Mucosa of rectum (tissue), 2 donors: ENCODE results near the gene RSRC1.
"Not testable (repeated sequence)": the region's sequence is repeated elsewhere in the genome, so short reads cannot be mapped to it uniquely, and the experiment has no call there.

ENCODE experiments used
- H3K27ac ChIP-seq, 2 donors: one replicate each; pipeline ENCODE4 v1.7.0; 2013; ENCODE audit warnings: inconsistent platforms in 2 of 2, low read depth in 2 of 2, low read length in 2 of 2
- H3K27me3 ChIP-seq, 2 donors: one replicate each; pipeline ENCODE4 v1.7.0; 2013; ENCODE audit warnings: low read length in 2 of 2; ENCODE audit not compliant: control insufficient read depth in 2 of 2, insufficient read depth in 2 of 2
- H3K36me3 ChIP-seq, 2 donors: one replicate each; pipeline ENCODE4 v1.7.0; 2013; ENCODE audit warnings: low read length in 2 of 2; ENCODE audit not compliant: control insufficient read depth in 2 of 2, insufficient read depth in 2 of 2
- H3K4me1 ChIP-seq, 2 donors: one replicate each; pipeline ENCODE4 v1.7.0; 2013; ENCODE audit warnings: low read length in 2 of 2, mild to moderate bottlenecking in 1 of 2; ENCODE audit not compliant: control insufficient read depth in 2 of 2, insufficient read depth in 2 of 2
- H3K4me3 ChIP-seq, 2 donors: one replicate each; pipeline ENCODE4 v1.7.0; 2013; ENCODE audit warnings: low read length in 2 of 2
- H3K9ac ChIP-seq, 2 donors: one replicate each; pipeline ENCODE4 v1.7.0; 2013; ENCODE audit warnings: low read length in 2 of 2, low read depth in 1 of 2, mild to moderate bottlenecking in 1 of 2
- H3K9me3 ChIP-seq, 2 donors: one replicate each; pipeline ENCODE4 v1.7.0; 2013; ENCODE audit warnings: low read length in 2 of 2; ENCODE audit not compliant: control insufficient read depth in 2 of 2
- donor health status: healthy.
- donor health status: Normal muscosa, but diverticular disease.

Gene RSRC1, protein sequence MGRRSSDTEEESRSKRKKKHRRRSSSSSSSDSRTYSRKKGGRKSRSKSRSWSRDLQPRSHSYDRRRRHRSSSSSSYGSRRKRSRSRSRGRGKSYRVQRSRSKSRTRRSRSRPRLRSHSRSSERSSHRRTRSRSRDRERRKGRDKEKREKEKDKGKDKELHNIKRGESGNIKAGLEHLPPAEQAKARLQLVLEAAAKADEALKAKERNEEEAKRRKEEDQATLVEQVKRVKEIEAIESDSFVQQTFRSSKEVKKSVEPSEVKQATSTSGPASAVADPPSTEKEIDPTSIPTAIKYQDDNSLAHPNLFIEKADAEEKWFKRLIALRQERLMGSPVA

GRCh38 chr3:158109804-158110657 lies at the start of gene RSRC1:
Gene RSRC1, plus strand, starts transcription at chr3:158110089. Its CDS starts 12,016 bp downstream, at chr3:158122105.
- H3K4me3 ChIP-seq, result peak within 1 kb of the TSS; percentile 92 to 94
- peaks cover 25 to 44% of the 10 kb centered on the region in 2 donors for H3K27me3 ChIP-seq
- no peaks in the 10 kb centered on the region for H3K36me3 ChIP-seq
- H3K9me3 ChIP-seq, result peaks cover 0 to 3% of the 10 kb centered on the region in 2 donors
- H3K9ac ChIP-seq, result peak within 1 kb of the TSS; percentile 64 to 76
- peak within 1 kb of the TSS; percentile 85 to 89 for H3K27ac ChIP-seq
- H3K4me1 ChIP-seq, result peaks cover 17 to 23% of the 10 kb centered on the region in 2 donors

DNA sequence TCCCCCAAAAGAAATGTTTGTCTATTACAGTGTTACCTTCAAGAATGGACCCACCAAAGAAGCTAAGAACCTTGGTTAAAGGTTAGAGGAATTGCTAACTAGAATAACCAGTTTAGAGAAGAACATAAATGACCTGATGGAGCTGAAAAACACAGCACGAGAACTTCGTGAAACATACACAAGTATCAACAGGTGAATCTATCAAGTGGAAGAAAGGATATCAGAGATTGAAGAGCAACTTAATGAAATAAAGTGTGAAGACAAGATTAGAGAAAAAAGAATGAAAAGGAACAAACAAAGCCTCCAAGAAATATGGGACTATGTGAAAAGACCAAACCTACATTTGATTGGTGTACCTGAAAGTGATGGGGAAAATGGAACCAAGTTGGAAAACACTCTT lies 44.3 kb upstream of the RSRC1 start:
- not testable (repeated sequence) for H3K4me3 ChIP-seq, H3K4me1 ChIP-seq, H3K27me3 ChIP-seq, H3K36me3 ChIP-seq, H3K27ac ChIP-seq, H3K9ac ChIP-seq, H3K9me3 ChIP-seq

DNA sequence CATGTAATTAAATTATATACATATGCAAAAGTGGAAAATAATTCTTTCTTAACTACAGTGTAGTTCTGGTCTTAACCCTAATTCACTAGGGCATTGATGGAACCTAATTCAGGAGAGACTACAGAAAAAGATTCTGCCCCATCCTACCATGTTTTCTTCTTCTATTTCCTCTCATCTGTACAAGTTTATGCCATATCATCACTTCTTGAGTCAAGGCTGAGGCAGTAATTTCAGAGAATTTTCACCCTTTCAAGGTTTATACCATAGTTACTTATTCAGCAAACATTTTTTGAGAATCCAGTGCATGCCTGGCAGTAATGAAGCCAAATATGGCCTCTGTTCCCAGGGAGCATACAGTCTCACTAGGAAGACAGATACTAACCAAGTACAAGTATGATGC lies 37.1 kb upstream of the RSRC1 start:
- H3K36me3 ChIP-seq, result no peaks in the 10 kb centered on the region
- peaks cover 0 to 3% of the 10 kb centered on the region in 2 donors for H3K27me3 ChIP-seq
- H3K4me3 ChIP-seq, result no peak overlapping the region
- no peak overlapping the region for H3K9ac ChIP-seq
- no peak overlapping the region for H3K27ac ChIP-seq
- H3K9me3 ChIP-seq, result no peaks in the 10 kb centered on the region
- no peaks in the 10 kb centered on the region for H3K4me1 ChIP-seq

GRCh38 chr3:158074591-158074990 lies 35.3 kb upstream of the RSRC1 start:
- H3K27me3 ChIP-seq, result peaks cover 0 to 3% of the 10 kb centered on the region in 2 donors
- no peak overlapping the region for H3K9ac ChIP-seq
- no peak overlapping the region for H3K4me3 ChIP-seq
- no peaks in the 10 kb centered on the region for H3K4me1 ChIP-seq
- no peaks in the 10 kb centered on the region for H3K9me3 ChIP-seq
- no peak overlapping the region for H3K27ac ChIP-seq
- H3K36me3 ChIP-seq, result no peaks in the 10 kb centered on the region

DNA sequence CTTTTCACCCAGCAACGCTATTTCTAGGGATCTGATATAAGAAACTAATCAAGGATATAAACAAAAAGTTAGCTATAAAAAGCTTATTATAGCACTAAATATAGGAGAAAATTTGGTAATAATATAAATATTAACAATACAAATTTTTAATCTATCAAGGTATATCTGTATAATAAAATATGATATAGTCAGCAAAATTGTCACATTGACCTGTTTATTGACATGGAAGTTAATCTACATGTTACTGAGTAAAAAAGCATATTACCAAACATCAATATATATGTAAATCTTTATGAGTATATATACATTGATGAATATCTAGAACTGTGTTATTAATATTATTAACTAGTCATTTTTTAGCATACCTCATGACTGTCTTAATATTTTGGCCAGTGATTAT lies 30.3 kb upstream of the RSRC1 start:
- no peaks in the 10 kb centered on the region for H3K27me3 ChIP-seq
- no peak overlapping the region for H3K4me3 ChIP-seq
- no peaks in the 10 kb centered on the region for H3K36me3 ChIP-seq
- H3K4me1 ChIP-seq, result no peaks in the 10 kb centered on the region
- no peak overlapping the region for H3K27ac ChIP-seq
- no peak overlapping the region for H3K9ac ChIP-seq
- no peaks in the 10 kb centered on the region for H3K9me3 ChIP-seq

DNA sequence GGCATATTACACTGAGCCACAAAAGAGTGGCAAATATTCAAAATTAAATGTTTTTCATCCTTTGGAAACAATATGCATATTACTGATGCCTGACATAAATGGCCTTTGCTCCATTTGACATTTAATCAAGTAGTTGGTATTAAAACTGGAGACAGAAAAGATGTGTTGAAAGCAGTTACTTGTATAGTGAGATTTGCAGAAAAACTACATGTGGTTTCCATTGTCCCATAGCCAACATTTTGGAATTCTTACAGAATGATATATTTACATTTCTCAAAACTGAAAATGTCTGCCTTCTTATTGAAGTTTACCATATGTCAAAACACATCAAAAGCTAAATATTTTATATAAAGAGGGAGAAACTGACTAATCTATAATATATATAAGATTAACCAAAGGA lies 25.2 kb upstream of the RSRC1 start:
- peaks cover 3 to 5% of the 10 kb centered on the region in 2 donors for H3K27me3 ChIP-seq
- peaks cover 0 to 2% of the 10 kb centered on the region in 2 donors for H3K4me1 ChIP-seq

GRCh38 chr3:158085358-158085757 lies 24.5 kb upstream of the RSRC1 start:
- no peak overlapping the region for H3K27ac ChIP-seq
- no peak overlapping the region for H3K9ac ChIP-seq
- H3K4me3 ChIP-seq, result no peak overlapping the region
- peaks cover 0 to 2% of the 10 kb centered on the region in 2 donors for H3K4me1 ChIP-seq
- H3K9me3 ChIP-seq, result no peaks in the 10 kb centered on the region
- H3K27me3 ChIP-seq, result peaks cover 6 to 10% of the 10 kb centered on the region in 2 donors
- no peaks in the 10 kb centered on the region for H3K36me3 ChIP-seq

More for the DNA sequence above, 25.2 kb upstream of the RSRC1 start:
- H3K36me3 ChIP-seq, result no peaks in the 10 kb centered on the region
- no peak overlapping the region for H3K9ac ChIP-seq
- H3K27ac ChIP-seq, result no peak overlapping the region
- H3K9me3 ChIP-seq, result no peaks in the 10 kb centered on the region
- no peak overlapping the region for H3K4me3 ChIP-seq

DNA sequence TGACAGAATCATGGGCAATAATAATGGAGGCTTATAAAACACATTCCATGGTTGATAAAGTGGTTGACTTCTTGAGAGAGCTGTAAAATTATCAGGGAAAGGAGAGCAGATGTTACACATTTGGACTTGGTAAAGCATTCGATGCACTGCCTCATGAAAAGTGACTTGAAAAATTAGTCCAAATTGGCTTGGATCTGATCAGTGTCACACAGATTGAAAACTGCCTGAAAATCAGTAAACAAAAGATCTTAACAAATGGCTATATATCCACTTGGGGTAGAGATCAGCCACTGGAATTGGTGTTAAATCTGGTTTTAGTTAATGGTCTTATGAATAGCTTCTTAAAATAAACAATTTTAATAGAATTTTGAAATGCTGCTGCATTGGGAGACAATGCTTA lies 24.0 kb upstream of the RSRC1 start:
- Histone ChIP-seq H3K9ac (no peak overlapping the region), H3K4me1 (peaks cover 0 to 2% of the 10 kb centered on the region in 2 donors), H3K4me3 (no peak overlapping the region), H3K36me3 (no peaks in the 10 kb centered on the region), H3K27me3 (peaks cover 6 to 10% of the 10 kb centered on the region in 2 donors), H3K27ac (no peak overlapping the region), H3K9me3 (no peaks in the 10 kb centered on the region)

GRCh38 chr3:158086361-158086760 lies 23.5 kb upstream of the RSRC1 start:
- Histone ChIP-seq H3K27ac (no peak overlapping the region), H3K36me3 (no peaks in the 10 kb centered on the region), H3K9ac (no peak overlapping the region), H3K27me3 (peaks cover 6 to 10% of the 10 kb centered on the region in 2 donors), H3K4me3 (no peak overlapping the region), H3K4me1 (peaks cover 0 to 2% of the 10 kb centered on the region in 2 donors), H3K9me3 (no peaks in the 10 kb centered on the region)

DNA sequence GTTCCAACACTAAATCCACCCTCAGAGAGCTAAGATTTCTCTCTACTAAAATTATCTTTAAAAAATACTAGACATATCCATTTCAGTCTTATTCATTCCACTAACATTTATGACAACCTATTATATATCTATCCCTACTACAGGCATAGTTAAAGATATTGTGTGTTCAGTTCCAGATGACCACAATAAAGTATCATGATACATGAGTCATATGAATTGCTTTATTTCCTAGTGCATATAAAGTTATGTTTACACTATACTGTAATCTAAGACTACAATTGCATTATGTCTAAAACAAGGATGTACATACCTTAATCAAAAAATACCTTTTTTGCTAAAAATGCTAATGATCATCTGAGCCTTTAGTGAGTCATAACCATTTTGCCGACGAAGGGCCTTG lies 23.1 kb upstream of the RSRC1 start:
- H3K36me3 ChIP-seq, result no peaks in the 10 kb centered on the region
- peaks cover 0 to 2% of the 10 kb centered on the region in 2 donors for H3K4me1 ChIP-seq
- H3K9ac ChIP-seq, result no peak overlapping the region
- H3K27ac ChIP-seq, result no peak overlapping the region
- peaks cover 6 to 14% of the 10 kb centered on the region in 2 donors for H3K27me3 ChIP-seq
- H3K4me3 ChIP-seq, result no peak overlapping the region
- H3K9me3 ChIP-seq, result no peaks in the 10 kb centered on the region
